Common myeloid progenitor, CD34-positive (primary cell): ENCODE data around the gene ZNF593.
A peak's percentile ranks its signal among the peaks of the same experiment; 100 is the strongest.

Experiments
- CTCF ChIA-PET: fragments of 350-600 bp; sonication (Branson Sonifier 250); formaldehyde crosslinking; loops from one replicate; lab custom pipeline; 2021; ENCODE audit warnings: antibody characterized with exemption; lab: Charles Lee
- POLR2A ChIA-PET: fragments of 350-600 bp; sonication (Branson Sonifier 250); formaldehyde crosslinking; loops from one replicate; lab custom pipeline; 2021; ENCODE audit warnings: antibody characterized with exemption; lab: Charles Lee
- DNase-seq, 3 donors: peaks; one replicate each; pipeline versions ENCODE4 v3.0.0 to v3.0.0-alpha.2; 2013
- H3K27ac ChIP-seq, 2 experiments: 1 replicate in 1 of 2; 2 replicates in 1 of 2; pipeline ENCODE4 v1.7.0; 2013; ENCODE audit warnings: inconsistent platforms in 2 of 2, low read length in 2 of 2, mild to moderate bottlenecking in 2 of 2, low read depth in 1 of 2, moderate library complexity in 1 of 2; ENCODE audit not compliant: severe bottlenecking in 2 of 2, insufficient read depth in 1 of 2, poor library complexity in 1 of 2
- H3K27me3 ChIP-seq, 5 experiments: replicated peaks in 2 of 5; 1 replicate in 3 of 5; 2 replicates in 2 of 5; pipeline versions ENCODE4 v1.6.1 to v1.7.0; 2013; ENCODE audit warnings: low read length in 4 of 5, mild to moderate bottlenecking in 2 of 5, moderate library complexity in 2 of 5, inconsistent platforms in 1 of 5; ENCODE audit not compliant: insufficient read depth in 5 of 5, control insufficient read depth in 4 of 5
- H3K36me3 ChIP-seq, 4 experiments: 1 replicate in 2 of 4; 2 replicates in 2 of 4; pipeline versions ENCODE4 v1.6.1 to v1.7.0; 2013; ENCODE audit warnings: low read length in 3 of 4, control low read depth in 1 of 4, mild to moderate bottlenecking in 1 of 4; ENCODE audit not compliant: control insufficient read depth in 4 of 4, insufficient read depth in 4 of 4
- H3K4me1 ChIP-seq, 4 experiments: 1 replicate in 3 of 4; 2 replicates in 1 of 4; pipeline versions ENCODE4 v1.6.1 to v1.7.1; 2013; ENCODE audit warnings: low read length in 3 of 4, mild to moderate bottlenecking in 3 of 4, control low read depth in 1 of 4, inconsistent platforms in 1 of 4, moderate library complexity in 1 of 4; ENCODE audit not compliant: control insufficient read depth in 4 of 4, insufficient read depth in 4 of 4; ENCODE audit errors: control extremely low read depth in 1 of 4
- H3K4me3 ChIP-seq, 7 experiments: 1 replicate in 4 of 7; 2 replicates in 3 of 7; pipeline versions ENCODE4 v1.5.1 to v1.7.0; 2013; ENCODE audit warnings: mild to moderate bottlenecking in 7 of 7, low read length in 6 of 7, moderate library complexity in 6 of 7, inconsistent platforms in 2 of 7, low read depth in 2 of 7, control low read depth in 1 of 7; ENCODE audit not compliant: insufficient read depth in 4 of 7, control insufficient read depth in 1 of 7; ENCODE audit errors: extremely low read depth in 1 of 7
- H3K9me3 ChIP-seq, 5 experiments: 1 replicate in 4 of 5; 2 replicates in 1 of 5; pipeline versions ENCODE4 v1.6.1 to v1.7.1; 2013; ENCODE audit warnings: low read length in 4 of 5, mild to moderate bottlenecking in 2 of 5, inconsistent platforms in 1 of 5, low read depth in 1 of 5, moderate library complexity in 1 of 5; ENCODE audit not compliant: control insufficient read depth in 4 of 5, insufficient read depth in 2 of 5; ENCODE audit errors: control extremely low read depth in 1 of 5
- WGBS: methylation state at CpG from one replicate; pipeline ENCODE4 v1.1.5; 2013; ENCODE audit not compliant: insufficient coverage; 5-methylcytosine and 5-hydroxymethylcytosine counted together

ZNF593 gene

GRCh38 chr1:26190373-26190987, 20.8 kb downstream of the ZNF593 start, which contains the start of gene CATSPER4:
Gene CATSPER4, plus strand, starts transcription at chr1:26190602. Its CDS starts 26 bp downstream, at chr1:26190628.
- H3K4me3 ChIP-seq = no peak within 1 kb of the TSS
- H3K27me3 ChIP-seq = no peaks in the 10 kb centered on the region
- CTCF ChIA-PET = interaction anchor here (0.6 to 2.6 kb wide), 12 partner anchors 9 to 1267 kb away, joined by 3 to 12 read pairs (median 4); partner anchors contain the start of genes CD52, CEP85 and CNKSR1
- 76% methylated on average over 14 of the region's 16 CpGs for WGBS
- peaks cover 0 to 5% (median 0%) of the 10 kb centered on the region in 4 experiments for H3K36me3 ChIP-seq
- peak; percentile 29 to 54 (median 49) for DNase-seq
- no peak within 1 kb of the TSS for H3K27ac ChIP-seq
- H3K9me3 ChIP-seq = no peaks in the 10 kb centered on the region
- POLR2A ChIA-PET = no interaction called here
- H3K4me1 ChIP-seq = no peaks in the 10 kb centered on the region

- Histone ChIP-seq H3K27me3 (no peaks in the 10 kb centered on the region), H3K27ac (no peak overlapping the region), H3K4me3 (no peak overlapping the region), H3K9me3 (no peaks in the 10 kb centered on the region), H3K4me1 (no peaks in the 10 kb centered on the region), H3K36me3 (peaks cover 0 to 5% (median 0%) of the 10 kb centered on the region in 4 experiments)
- ChIA-PET POLR2A (no interaction called here), CTCF (interaction anchor here (0.6 to 1.5 kb wide), 2 partner anchors 13 to 142 kb away, joined by 4 to 5 read pairs; no protein-coding TSS in a partner anchor)
- 62% methylated on average over 3 of the region's 3 CpGs for WGBS
- no peak for DNase-seq
Observed at GRCh38 chr1:26191739-26192138, 22.0 kb downstream of the ZNF593 start.

- Histone ChIP-seq H3K9me3 (no peaks in the 10 kb centered on the region), H3K4me3 (no peak overlapping the region), H3K27me3 (no peaks in the 10 kb centered on the region), H3K36me3 (no peaks in the 10 kb centered on the region), H3K4me1 (peaks cover 0 to under 1% (median 0%) of the 10 kb centered on the region in 4 experiments), H3K27ac (no peak overlapping the region)
- no peak for DNase-seq
- POLR2A ChIA-PET = no interaction called here
- CTCF ChIA-PET = interaction anchor here (0.8 kb wide), 2 partner anchors 9 to 126 kb away, joined by 3 read pairs; no protein-coding TSS in a partner anchor
- no CpG with 5 or more reads among the region's 3 CpGs for WGBS
Observed at GRCh38 chr1:26195805-26196204, 26.1 kb downstream of the ZNF593 start.

GRCh38 chr1:26197301-26197700, 27.6 kb downstream of the ZNF593 start:
- H3K9me3 ChIP-seq = no peaks in the 10 kb centered on the region
- ChIA-PET CTCF (interaction anchor here (1.0 to 1.1 kb wide), 2 partner anchors 11 to 87 kb away, joined by 3 read pairs; no protein-coding TSS in a partner anchor), POLR2A (no interaction called here)
- 100% methylated on average over 2 of the region's 3 CpGs for WGBS
- no peaks in the 10 kb centered on the region for H3K36me3 ChIP-seq
- no peak overlapping the region for H3K27ac ChIP-seq
- no peak for DNase-seq
- H3K27me3 ChIP-seq = no peaks in the 10 kb centered on the region
- peaks cover 0 to 6% (median 0%) of the 10 kb centered on the region in 4 experiments for H3K4me1 ChIP-seq
- H3K4me3 ChIP-seq = no peak overlapping the region

GRCh38 chr1:26197813-26198212, 28.1 kb downstream of the ZNF593 start:
- POLR2A ChIA-PET = no interaction called here
- Histone ChIP-seq H3K4me1 (peaks cover 0 to 6% (median 0%) of the 10 kb centered on the region in 4 experiments), H3K27me3 (no peaks in the 10 kb centered on the region), H3K36me3 (no peaks in the 10 kb centered on the region), H3K27ac (no peak overlapping the region), H3K4me3 (no peak overlapping the region), H3K9me3 (no peaks in the 10 kb centered on the region)
- CTCF ChIA-PET = interaction anchor here (1.0 to 1.1 kb wide), 2 partner anchors 12 to 88 kb away, joined by 3 read pairs; no protein-coding TSS in a partner anchor
- 95% methylated on average over 11 of the region's 11 CpGs for WGBS
- DNase-seq = no peak

GRCh38 chr1:26200413-26200812, 30.7 kb downstream of the ZNF593 start:
- Histone ChIP-seq H3K4me1 (peaks cover 0 to 6% (median 0%) of the 10 kb centered on the region in 4 experiments), H3K36me3 (no peaks in the 10 kb centered on the region), H3K9me3 (no peaks in the 10 kb centered on the region), H3K27me3 (peaks cover 0 to 3% (median 0%) of the 10 kb centered on the region in 5 experiments), H3K4me3 (no peak overlapping the region), H3K27ac (no peak overlapping the region)
- DNase-seq = no peak
- CTCF ChIA-PET = interaction anchor here (0.6 to 1.2 kb wide), 3 partner anchors 22 to 58 kb away, joined by 3 read pairs; no protein-coding TSS in a partner anchor
- POLR2A ChIA-PET = no interaction called here
- 100% methylated on average over 3 of the region's 5 CpGs for WGBS
